ENCODE data around the gene ZXDC. TPM values are rescaled to one million over a fixed set of nuclear protein-coding genes. Genes with fewer than 3 reads are reported as not detected.

ZXDC gene
- total and polyA plus RNA-seq, 9 of the 15 experiments (the other 6 are each of a cell fraction or from before 2014, with no cell fraction given), result 0.59 to 13.4 (median 7.3) TPM

GRCh38 chr3:126448893-126449180 is 26.9 kb downstream of the ZXDC start:
- no peak overlapping the region for H3K9ac ChIP-seq (ENCODE audit: insufficient read depth in 1 of 2, low read depth in 2 of 2, low read length in 2 of 2)
- ChIA-PET CTCF (ENCODE audit: low intra/inter-chr PET ratio) (no interaction called here), POLR2A (interaction anchor here (0.6 kb wide), 1 partner anchor 470 kb away, joined by 3 read pairs; no protein-coding TSS in a partner anchor)
- intact Hi-C loops (cut with micrococcal nuclease) (no loop called here), in situ Hi-C loops (cut with MboI) (no loop called here)
- H4K20me1 ChIP-seq (replicated peaks; ENCODE audit: control insufficient read depth, insufficient read depth, low read length), result no peaks in the 10 kb centered on the region
- no peak overlapping the region for H3K27ac ChIP-seq (ENCODE audit: extremely low read depth, low read depth, low read length)
- 100% methylated on average over 4 of the region's 8 CpGs for WGBS (ENCODE audit: insufficient coverage, low coverage, missing lambda C conversion rate)
- no TSS peak for BruUV-seq (replicated peaks)
- TF ChIP-seq REST (IDR thresholded peaks at IDR 0.05; ENCODE audit: borderline replicate concordance), result no peak
- no peak for TF ChIP-seq REST (CRISPR knock-in tag; IDR thresholded peaks at IDR 0.05; ENCODE audit: low read depth)
- TF ChIP-seq NCOA6 (IDR thresholded peaks at IDR 0.05), result no peak
- no peak for TF ChIP-seq ETV6 (IDR thresholded peaks at IDR 0.05; ENCODE audit: borderline replicate concordance in 1 of 2, low read depth in 2 of 2, low read length in 1 of 2)
- TF ChIP-seq ETV6 (CRISPR knock-in tag; IDR thresholded peaks at IDR 0.05; ENCODE audit: borderline replicate concordance), result no peak
- TF ChIP-seq EHMT2 (IDR thresholded peaks at IDR 0.05), result no peak
- no peak for TF ChIP-seq SREBF2 (CRISPR knock-in tag; IDR thresholded peaks at IDR 0.05)
- TF ChIP-seq POLR2G (IDR thresholded peaks at IDR 0.05; ENCODE audit: low read depth, low read length), result no peak
- no peak for TF ChIP-seq HSF4 (CRISPR knock-in tag; IDR thresholded peaks at IDR 0.05; ENCODE audit: borderline replicate concordance)
- no peak for TF ChIP-seq NR2C2 (CRISPR knock-in tag; IDR thresholded peaks at IDR 0.05)
- TF ChIP-seq NR2C2 (tag; IDR thresholded peaks at IDR 0.05), result no peak
- no peak for TF ChIP-seq ILK (tag; IDR thresholded peaks at IDR 0.05; ENCODE audit: borderline replicate concordance, low read depth)
- TF ChIP-seq ZNF143 (CRISPR knock-in tag; IDR thresholded peaks at IDR 0.05), result no peak
- no peaks in the 10 kb centered on the region; a peak in 1 of 5 replicates for H3K27me3 ChIP-seq (ENCODE audit: control insufficient read depth in 2 of 2, insufficient read depth in 2 of 2, low read length in 2 of 2)
- H3K4me1 ChIP-seq (replicated peaks in 1 of 2; ENCODE audit: control insufficient read depth in 2 of 2, insufficient read depth in 2 of 2, low read length in 2 of 2), result no peaks in the 10 kb centered on the region
- DNase-seq (ENCODE audit: extremely low read depth in 1 of 4, low spot score in 3 of 4) (no peak), ATAC-seq (no peak), FAIRE-seq (no peak)
- H3K4me3 ChIP-seq, result no peak overlapping the region
- no peak overlapping the region for H3K4me2 ChIP-seq (ENCODE audit: insufficient read depth, low read length)
- no peaks in the 10 kb centered on the region for H3K79me2 ChIP-seq (ENCODE audit: control insufficient read depth, insufficient read depth, low read length)
- H3K9me3 ChIP-seq (replicated peaks; ENCODE audit: control insufficient read depth, insufficient read depth, low read depth, low read length), result no peaks in the 10 kb centered on the region
- peaks cover 30% of the 10 kb centered on the region; the same call in 2 of the 3 replicates for H3K36me3 ChIP-seq (ENCODE audit: control insufficient read depth, insufficient read depth, low read length)
- H3K9me1 ChIP-seq (ENCODE audit: control insufficient read depth, insufficient read depth, low read length), result no peaks in the 10 kb centered on the region
- no peak overlapping the region for H2AFZ ChIP-seq (ENCODE audit: low read depth, low read length)
